Measurements from ENCODE around the gene NFATC1.

Gene NFATC1

DNA sequence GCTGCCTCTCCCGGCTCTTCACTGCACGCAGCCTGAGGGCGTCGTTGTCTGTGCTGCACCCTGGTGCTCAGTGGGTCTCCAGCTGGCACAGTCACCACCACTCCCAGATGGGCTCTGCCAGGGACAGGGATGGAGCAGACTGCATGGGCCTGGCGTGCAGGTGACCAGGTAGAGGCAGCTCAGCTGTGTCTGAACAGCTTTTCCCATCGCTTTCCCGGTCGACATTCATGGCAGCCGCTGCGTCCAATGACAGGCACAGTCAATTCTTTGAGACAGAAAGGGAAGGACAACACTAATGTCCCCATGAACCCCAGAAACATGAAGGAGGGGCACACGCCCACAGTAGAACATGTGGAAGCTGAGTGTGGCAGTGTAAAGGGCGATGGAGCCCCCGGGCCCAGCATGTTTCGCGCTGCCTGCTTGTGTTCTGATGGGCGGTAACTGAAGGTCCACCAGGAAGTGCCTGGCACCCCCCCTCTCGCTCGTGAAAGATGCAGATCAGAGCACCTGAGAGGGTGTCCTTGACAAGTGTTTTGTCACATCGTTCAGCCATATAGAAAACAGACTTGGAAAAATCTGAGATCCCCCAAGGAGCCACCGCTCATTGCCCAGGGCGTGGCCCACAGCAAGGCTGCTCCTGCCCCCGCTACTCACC lies 122.4 kb downstream of the NFATC1 start:
- WGBS (ENCODE audit: insufficient coverage): 95% methylated on average over 22 of the region's 22 CpGs
- CTCF ChIA-PET: interaction anchor here (1.7 to 4.0 kb wide), 2 partner anchors 11 to 139 kb away, joined by 4 to 19 read pairs; no protein-coding TSS in a partner anchor
- Histone ChIP-seq H3K27ac (ENCODE audit: insufficient read depth in 1 of 2, low read depth in 1 of 2, low read length in 2 of 2, poor library complexity in 1 of 2, severe bottlenecking in 2 of 2) (no peak overlapping the region), H3K4me1 (ENCODE audit: control extremely low read depth in 1 of 4, control insufficient read depth in 4 of 4, insufficient read depth in 4 of 4, low read length in 3 of 4) (peaks cover 2 to 50% (median 37%) of the 10 kb centered on the region in 4 experiments), H3K4me3 (ENCODE audit: control insufficient read depth in 1 of 7, extremely low read depth in 1 of 7, insufficient read depth in 4 of 7, low read depth in 2 of 7, low read length in 6 of 7) (no peak overlapping the region), H3K27me3 (replicated peaks in 2 of 5; ENCODE audit: control insufficient read depth in 4 of 5, insufficient read depth in 5 of 5, low read length in 4 of 5) (no peaks in the 10 kb centered on the region), H3K9me3 (ENCODE audit: control extremely low read depth in 1 of 5, control insufficient read depth in 4 of 5, insufficient read depth in 2 of 5, low read depth in 1 of 5, low read length in 4 of 5) (no peaks in the 10 kb centered on the region), H3K36me3 (ENCODE audit: control insufficient read depth in 4 of 4, insufficient read depth in 4 of 4, low read length in 3 of 4) (peaks cover 0 to 8% (median 4%) of the 10 kb centered on the region in 4 experiments)
- POLR2A ChIA-PET: no interaction called here
- no peak for DNase-seq

- CTCF ChIA-PET: interaction anchor here (1.7 to 4.0 kb wide), 2 partner anchors 11 to 139 kb away, joined by 4 to 19 read pairs; no protein-coding TSS in a partner anchor
- Histone ChIP-seq H3K27ac (ENCODE audit: insufficient read depth in 1 of 2, low read depth in 1 of 2, low read length in 2 of 2, poor library complexity in 1 of 2, severe bottlenecking in 2 of 2) (no peak overlapping the region), H3K36me3 (ENCODE audit: control insufficient read depth in 4 of 4, insufficient read depth in 4 of 4, low read length in 3 of 4) (peaks cover 0 to 2% (median 0%) of the 10 kb centered on the region in 4 experiments), H3K9me3 (ENCODE audit: control extremely low read depth in 1 of 5, control insufficient read depth in 4 of 5, insufficient read depth in 2 of 5, low read depth in 1 of 5, low read length in 4 of 5) (no peaks in the 10 kb centered on the region), H3K4me3 (ENCODE audit: control insufficient read depth in 1 of 7, extremely low read depth in 1 of 7, insufficient read depth in 4 of 7, low read depth in 2 of 7, low read length in 6 of 7) (no peak overlapping the region), H3K27me3 (replicated peaks in 2 of 5; ENCODE audit: control insufficient read depth in 4 of 5, insufficient read depth in 5 of 5, low read length in 4 of 5) (no peaks in the 10 kb centered on the region), H3K4me1 (ENCODE audit: control extremely low read depth in 1 of 4, control insufficient read depth in 4 of 4, insufficient read depth in 4 of 4, low read length in 3 of 4) (peaks cover 6 to 55% (median 42%) of the 10 kb centered on the region in 4 experiments)
- POLR2A ChIA-PET: no interaction called here
- no peak for DNase-seq
- WGBS (ENCODE audit: insufficient coverage): 80% methylated on average over 14 of the region's 14 CpGs
Observed at GRCh38 chr18:79518683-79519128, 123.0 kb downstream of the NFATC1 start.

DNA sequence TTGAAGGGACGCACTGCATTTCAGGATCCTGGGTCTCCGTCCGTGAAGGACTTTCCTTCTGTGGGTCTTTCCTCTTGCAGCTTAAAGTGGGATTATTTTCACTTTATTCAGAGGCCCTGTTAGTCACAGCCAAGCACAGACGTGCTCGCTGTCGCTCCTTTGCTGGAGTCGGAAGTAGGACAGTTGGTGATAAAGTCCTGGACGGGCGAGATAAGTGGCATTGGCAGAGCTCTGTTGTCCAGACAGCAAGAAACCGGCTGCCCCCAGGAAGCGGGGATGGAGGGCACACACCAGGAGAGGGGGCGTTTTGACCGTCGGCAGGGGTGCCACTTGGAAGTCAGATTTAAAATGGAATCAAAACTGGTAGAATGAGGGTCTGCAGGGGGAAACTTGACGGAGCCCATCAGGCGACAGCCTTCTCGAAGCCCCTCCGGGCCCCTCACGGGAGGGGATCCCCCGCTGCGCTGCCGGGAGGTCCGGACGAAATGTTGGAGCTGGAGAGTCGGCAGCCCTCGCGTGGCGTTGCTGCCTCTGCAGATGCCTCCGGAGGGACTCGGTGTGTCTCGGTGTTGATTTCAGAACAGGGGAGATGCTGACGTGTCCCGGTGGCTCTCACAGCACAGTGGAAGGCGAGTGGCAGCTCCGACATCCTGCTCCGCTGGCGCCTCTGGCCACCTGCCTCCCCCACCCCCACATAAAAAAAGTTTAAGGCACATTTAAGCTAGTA lies 124.2 kb downstream of the NFATC1 start:
- CTCF ChIA-PET: interaction anchor here (1.0 to 1.9 kb wide), 4 partner anchors 9 to 118 kb away, joined by 3 to 13 read pairs (median 3); no protein-coding TSS in a partner anchor
- Histone ChIP-seq H3K27me3 (replicated peaks in 2 of 5; ENCODE audit: control insufficient read depth in 4 of 5, insufficient read depth in 5 of 5, low read length in 4 of 5) (no peaks in the 10 kb centered on the region), H3K27ac (ENCODE audit: insufficient read depth in 1 of 2, low read depth in 1 of 2, low read length in 2 of 2, poor library complexity in 1 of 2, severe bottlenecking in 2 of 2) (peak overlapping the region; percentile 23 to 67), H3K36me3 (ENCODE audit: control insufficient read depth in 4 of 4, insufficient read depth in 4 of 4, low read length in 3 of 4) (no peaks in the 10 kb centered on the region), H3K9me3 (ENCODE audit: control extremely low read depth in 1 of 5, control insufficient read depth in 4 of 5, insufficient read depth in 2 of 5, low read depth in 1 of 5, low read length in 4 of 5) (no peaks in the 10 kb centered on the region), H3K4me1 (ENCODE audit: control extremely low read depth in 1 of 4, control insufficient read depth in 4 of 4, insufficient read depth in 4 of 4, low read length in 3 of 4) (peaks cover 6 to 66% (median 54%) of the 10 kb centered on the region in 4 experiments), H3K4me3 (ENCODE audit: control insufficient read depth in 1 of 7, extremely low read depth in 1 of 7, insufficient read depth in 4 of 7, low read depth in 2 of 7, low read length in 6 of 7) (peak overlapping the region in 4 of 7 experiments; percentile 24 to 65 (median 52))
- DNase-seq: peak; percentile 83 to 92 (median 87)
- WGBS (ENCODE audit: insufficient coverage): 47% methylated on average over 30 of the region's 37 CpGs
- POLR2A ChIA-PET: interaction anchor here (0.6 to 2.0 kb wide), 7 partner anchors 10 to 127 kb away, joined by 3 to 23 read pairs (median 3); partner anchors contain the start of gene NFATC1

GRCh38 chr18:79520478-79521390 lies 125.0 kb downstream of the NFATC1 start:
- Histone ChIP-seq H3K27ac (ENCODE audit: insufficient read depth in 1 of 2, low read depth in 1 of 2, low read length in 2 of 2, poor library complexity in 1 of 2, severe bottlenecking in 2 of 2) (no peak overlapping the region), H3K4me1 (ENCODE audit: control extremely low read depth in 1 of 4, control insufficient read depth in 4 of 4, insufficient read depth in 4 of 4, low read length in 3 of 4) (peaks cover 6 to 68% (median 54%) of the 10 kb centered on the region in 4 experiments), H3K36me3 (ENCODE audit: control insufficient read depth in 4 of 4, insufficient read depth in 4 of 4, low read length in 3 of 4) (no peaks in the 10 kb centered on the region), H3K27me3 (replicated peaks in 2 of 5; ENCODE audit: control insufficient read depth in 4 of 5, insufficient read depth in 5 of 5, low read length in 4 of 5) (no peaks in the 10 kb centered on the region), H3K9me3 (ENCODE audit: control extremely low read depth in 1 of 5, control insufficient read depth in 4 of 5, insufficient read depth in 2 of 5, low read depth in 1 of 5, low read length in 4 of 5) (no peaks in the 10 kb centered on the region), H3K4me3 (ENCODE audit: control insufficient read depth in 1 of 7, extremely low read depth in 1 of 7, insufficient read depth in 4 of 7, low read depth in 2 of 7, low read length in 6 of 7) (peak overlapping the region in 3 of 7 experiments; percentile 51 to 65 (median 53))
- DNase-seq: no peak
- CTCF ChIA-PET: interaction anchor here (1.0 to 1.9 kb wide), 4 partner anchors 9 to 119 kb away, joined by 3 to 13 read pairs (median 3); no protein-coding TSS in a partner anchor
- 0% methylated on average over 1 of the region's 9 CpGs for WGBS (ENCODE audit: insufficient coverage)
- POLR2A ChIA-PET: interaction anchor here (0.6 to 2.0 kb wide), 5 partner anchors 13 to 125 kb away, joined by 3 to 23 read pairs (median 3); partner anchors contain the start of gene NFATC1

DNA sequence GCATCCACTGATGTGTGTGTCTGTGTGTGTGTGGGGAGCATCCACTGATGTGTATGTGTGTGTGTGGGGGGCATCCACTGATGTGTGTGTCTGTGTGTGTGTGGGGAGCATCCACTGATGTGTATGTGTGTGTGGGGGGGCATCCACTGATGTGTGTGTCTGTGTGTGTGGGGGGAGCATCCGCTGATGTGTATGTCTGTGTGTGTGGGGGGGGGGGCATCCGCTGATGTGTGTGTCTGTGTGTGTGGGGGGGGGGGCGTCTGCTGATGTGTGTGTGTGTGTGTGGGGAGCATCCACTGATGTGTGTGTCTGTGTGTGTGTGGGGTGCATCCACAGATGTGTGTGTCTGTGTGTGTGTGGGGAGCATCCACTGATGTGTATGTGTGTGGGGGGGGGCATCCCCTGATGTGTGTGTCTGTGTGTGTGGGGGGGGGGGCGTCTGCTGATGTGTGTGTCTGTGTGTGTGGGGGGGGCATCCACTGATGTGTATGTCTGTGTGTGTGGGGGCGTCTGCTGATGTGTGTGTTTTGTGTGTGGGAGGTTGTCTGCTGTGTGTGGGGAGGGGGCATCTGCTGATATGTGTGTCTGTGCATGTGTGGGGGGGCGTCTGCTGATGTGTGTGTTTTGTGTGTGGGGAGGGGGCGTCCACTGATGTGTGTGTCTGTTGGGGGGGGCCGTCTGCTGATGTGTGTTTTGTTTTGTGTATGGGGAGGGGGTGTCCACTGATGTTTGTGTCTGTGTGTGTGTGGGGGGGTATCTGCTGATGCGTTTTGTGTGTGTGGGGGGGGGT lies 125.9 kb downstream of the NFATC1 start:
- no CpG with 5 or more reads among the region's 9 CpGs for WGBS (ENCODE audit: insufficient coverage)
- CTCF ChIA-PET: no interaction called here
- Histone ChIP-seq H3K36me3 (ENCODE audit: control insufficient read depth in 4 of 4, insufficient read depth in 4 of 4, low read length in 3 of 4) (no peaks in the 10 kb centered on the region), H3K4me3 (ENCODE audit: control insufficient read depth in 1 of 7, extremely low read depth in 1 of 7, insufficient read depth in 4 of 7, low read depth in 2 of 7, low read length in 6 of 7) (no peak overlapping the region), H3K27ac (ENCODE audit: insufficient read depth in 1 of 2, low read depth in 1 of 2, low read length in 2 of 2, poor library complexity in 1 of 2, severe bottlenecking in 2 of 2) (no peak overlapping the region), H3K4me1 (ENCODE audit: control extremely low read depth in 1 of 4, control insufficient read depth in 4 of 4, insufficient read depth in 4 of 4, low read length in 3 of 4) (peaks cover 6 to 72% (median 57%) of the 10 kb centered on the region in 4 experiments), H3K27me3 (replicated peaks in 2 of 5; ENCODE audit: control insufficient read depth in 4 of 5, insufficient read depth in 5 of 5, low read length in 4 of 5) (no peaks in the 10 kb centered on the region), H3K9me3 (ENCODE audit: control extremely low read depth in 1 of 5, control insufficient read depth in 4 of 5, insufficient read depth in 2 of 5, low read depth in 1 of 5, low read length in 4 of 5) (no peaks in the 10 kb centered on the region)
- POLR2A ChIA-PET: no interaction called here
- no peak for DNase-seq
